Activated CD4-positive, alpha-beta T cell treated with anti-CD3 and anti-CD28 coated beads, Interleukin-2, amount 10 ng/mL, durations not matched to agents 7 days and 5 days (primary cell): ENCODE measurements around the gene SMOC2. TPM values are rescaled to one million over a fixed set of nuclear protein-coding genes. Genes with fewer than 3 reads are reported as not detected.

Experiments used
- CTCF ChIA-PET: fragments of 350-600 bp; sonication (Branson Sonifier 250); formaldehyde crosslinking; loops from one replicate; lab custom pipeline; 2021; ENCODE audit warnings: antibody characterized with exemption; lab: Charles Lee
- POLR2A ChIA-PET: fragments of 350-600 bp; sonication (Branson Sonifier 250); formaldehyde crosslinking; loops from one replicate; lab custom pipeline; 2021; ENCODE audit warnings: antibody characterized with exemption; lab: Charles Lee
- DNase-seq: peaks from one replicate; pipeline ENCODE4 v3.0.0-alpha.2; 2020
- H3K27ac Mint-ChIP-seq: one replicate; pipeline ENCODE4 v1.8.0; 2021; ENCODE audit warnings: mild to moderate bottlenecking, moderate library complexity, mixed read lengths
- H3K27me3 Mint-ChIP-seq: one replicate; pipeline ENCODE4 v1.8.0; 2021; ENCODE audit warnings: mixed read lengths
- H3K36me3 Mint-ChIP-seq: one replicate; pipeline ENCODE4 v1.8.0; 2021; ENCODE audit warnings: low read depth, mixed read lengths
- H3K4me1 Mint-ChIP-seq: one replicate; pipeline ENCODE4 v1.8.0; 2021; ENCODE audit warnings: mixed read lengths
- H3K4me3 Mint-ChIP-seq: one replicate; pipeline ENCODE4 v1.8.0; 2021; ENCODE audit warnings: mild to moderate bottlenecking, moderate library complexity, mixed read lengths
- H3K9me3 Mint-ChIP-seq: one replicate; pipeline ENCODE4 v1.8.0; 2021; ENCODE audit warnings: mixed read lengths
- total RNA-seq, 2 experiments: library from RNA; stranded (reverse); gene quantifications; one replicate each; pipeline ENCODE4 v1.2.3, GENCODE V29; 2021

The SMOC2 gene
- total RNA-seq, 2 experiments from 2014 or later: not detected

DNA sequence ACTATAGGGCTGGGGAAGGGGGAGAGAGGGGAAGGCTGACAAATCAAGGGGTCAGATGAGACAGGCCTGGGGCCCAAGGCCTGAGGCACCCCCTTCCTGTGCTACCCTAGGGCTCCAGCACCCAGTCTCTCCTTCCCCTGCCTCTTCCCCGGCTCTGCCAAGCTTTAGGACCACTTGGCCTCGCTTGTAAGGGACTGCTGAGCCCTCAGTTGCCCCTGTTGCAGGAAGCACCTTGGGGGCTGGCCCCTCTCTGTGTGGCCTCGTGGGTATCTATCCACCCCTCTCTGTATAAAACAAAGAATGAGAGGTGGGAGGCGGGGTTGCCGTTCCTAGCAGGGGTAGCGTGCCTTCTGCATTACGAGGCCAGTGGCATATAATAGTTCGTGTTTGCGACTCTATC, 21.4 kb upstream of the SMOC2 start:
- Mint-ChIP-seq H3K27me3 (no peaks in the 10 kb centered on the region), H3K36me3 (no peaks in the 10 kb centered on the region), H3K4me1 (no peaks in the 10 kb centered on the region), H3K27ac (no peak overlapping the region), H3K4me3 (no peak overlapping the region), H3K9me3 (no peaks in the 10 kb centered on the region)
- no peak for DNase-seq
- CTCF ChIA-PET: no interaction called here
- POLR2A ChIA-PET: no interaction called here

GRCh38 chr6:168420084-168420483, 20.9 kb upstream of the SMOC2 start:
- no peak overlapping the region for H3K27ac Mint-ChIP-seq
- no peaks in the 10 kb centered on the region for H3K27me3 Mint-ChIP-seq
- DNase-seq: no peak
- no peaks in the 10 kb centered on the region for H3K4me1 Mint-ChIP-seq
- ChIA-PET POLR2A (no interaction called here), CTCF (no interaction called here)
- H3K9me3 Mint-ChIP-seq: no peaks in the 10 kb centered on the region
- no peaks in the 10 kb centered on the region for H3K36me3 Mint-ChIP-seq
- no peak overlapping the region for H3K4me3 Mint-ChIP-seq

DNA sequence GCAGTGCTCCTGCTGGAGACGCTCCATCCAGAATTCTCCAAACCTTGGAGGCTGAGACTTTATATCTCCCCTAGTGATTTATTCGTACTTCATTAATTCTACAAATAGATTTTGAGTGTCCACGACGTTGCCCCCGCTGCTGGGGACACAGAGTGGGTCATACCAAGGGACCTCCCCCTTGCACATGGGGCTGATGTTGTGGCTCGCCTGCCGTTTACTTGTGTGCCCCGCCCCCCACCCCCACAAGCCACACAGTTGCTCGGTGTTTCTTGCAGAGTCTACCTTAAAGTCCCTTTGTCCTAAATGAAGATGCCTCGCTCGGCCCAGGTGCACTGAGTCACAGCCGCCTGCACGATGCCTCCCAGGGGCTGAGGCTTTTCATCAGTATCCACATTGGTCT, 20.3 kb upstream of the SMOC2 start:
- Mint-ChIP-seq H3K36me3 (no peaks in the 10 kb centered on the region), H3K4me3 (no peak overlapping the region), H3K27ac (no peak overlapping the region), H3K9me3 (no peaks in the 10 kb centered on the region), H3K4me1 (no peaks in the 10 kb centered on the region), H3K27me3 (no peaks in the 10 kb centered on the region)
- ChIA-PET POLR2A (no interaction called here), CTCF (no interaction called here)
- no peak for DNase-seq

GRCh38 chr6:168427184-168427583, 13.8 kb upstream of the SMOC2 start:
- no peaks in the 10 kb centered on the region for H3K27me3 Mint-ChIP-seq
- H3K36me3 Mint-ChIP-seq: no peaks in the 10 kb centered on the region
- ChIA-PET POLR2A (no interaction called here), CTCF (interaction anchor here (0.5 kb wide), 1 partner anchor 71 kb away, joined by 5 read pairs; no protein-coding TSS in a partner anchor)
- no peaks in the 10 kb centered on the region for H3K9me3 Mint-ChIP-seq
- no peaks in the 10 kb centered on the region for H3K4me1 Mint-ChIP-seq
- H3K27ac Mint-ChIP-seq: no peak overlapping the region
- no peak overlapping the region for H3K4me3 Mint-ChIP-seq
- no peak for DNase-seq

DNA sequence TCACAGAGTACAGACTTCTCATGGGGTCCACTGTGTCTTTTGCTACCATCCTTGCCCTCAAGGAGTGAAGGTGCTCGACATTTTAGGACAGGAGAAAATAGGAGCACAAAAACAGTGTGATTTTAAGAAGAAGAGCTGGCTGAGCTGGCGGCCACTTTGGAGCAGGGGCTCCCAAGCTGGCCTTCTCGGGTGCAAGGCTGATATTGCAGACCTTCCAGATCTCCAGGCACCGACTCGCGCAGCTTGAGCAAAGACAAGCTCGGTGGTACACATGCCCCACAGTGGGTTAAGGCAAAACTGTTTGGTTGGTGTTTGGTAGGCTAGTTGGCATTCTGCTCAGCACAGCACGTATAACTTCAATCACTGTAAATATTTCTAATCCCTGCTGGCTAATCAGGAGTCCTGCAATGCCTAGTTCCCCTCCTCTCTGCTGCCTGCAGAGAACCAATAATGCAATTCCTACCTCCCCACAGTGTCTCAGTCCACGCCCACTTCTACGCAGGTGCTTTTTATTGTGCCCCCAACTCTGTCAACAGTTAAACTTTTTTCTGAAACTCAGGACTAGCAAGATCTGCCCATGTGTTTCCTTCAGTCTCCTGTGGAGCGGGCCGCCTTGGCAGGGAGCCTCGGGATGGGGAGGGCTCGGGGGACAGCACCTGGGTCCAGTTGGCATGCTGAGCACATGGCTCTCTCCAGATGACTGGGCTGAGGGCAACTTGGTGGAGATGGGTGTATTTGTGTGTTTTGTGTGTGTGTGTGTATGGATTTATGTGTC, 12.7 kb upstream of the SMOC2 start:
- CTCF ChIA-PET: no interaction called here
- H3K4me3 Mint-ChIP-seq: no peak overlapping the region
- no peaks in the 10 kb centered on the region for H3K27me3 Mint-ChIP-seq
- DNase-seq: no peak
- no peak overlapping the region for H3K27ac Mint-ChIP-seq
- H3K9me3 Mint-ChIP-seq: no peaks in the 10 kb centered on the region
- no peaks in the 10 kb centered on the region for H3K36me3 Mint-ChIP-seq
- no peaks in the 10 kb centered on the region for H3K4me1 Mint-ChIP-seq
- POLR2A ChIA-PET: no interaction called here

- H3K9me3 Mint-ChIP-seq: no peaks in the 10 kb centered on the region
Measured at GRCh38 chr6:168428863-168429262, 12.1 kb upstream of the SMOC2 start.

GRCh38 chr6:168432196-168432595, 8.8 kb upstream of the SMOC2 start:
- Mint-ChIP-seq H3K36me3 (no peaks in the 10 kb centered on the region), H3K4me1 (no peaks in the 10 kb centered on the region), H3K9me3 (no peaks in the 10 kb centered on the region), H3K27me3 (peaks cover 8% of the 10 kb centered on the region), H3K27ac (no peak overlapping the region), H3K4me3 (no peak overlapping the region)
- POLR2A ChIA-PET: no interaction called here
- DNase-seq: no peak
- CTCF ChIA-PET: no interaction called here

More at GRCh38 chr6:168428863-168429262, 12.1 kb upstream of the SMOC2 start:
- Mint-ChIP-seq H3K4me3 (no peak overlapping the region), H3K36me3 (no peaks in the 10 kb centered on the region), H3K27me3 (no peaks in the 10 kb centered on the region), H3K27ac (no peak overlapping the region), H3K4me1 (no peaks in the 10 kb centered on the region)
- ChIA-PET POLR2A (no interaction called here), CTCF (no interaction called here)
- DNase-seq: no peak

GRCh38 chr6:168433898-168434297, 7.1 kb upstream of the SMOC2 start:
- H3K36me3 Mint-ChIP-seq: no peaks in the 10 kb centered on the region
- no peak for DNase-seq
- ChIA-PET POLR2A (no interaction called here), CTCF (no interaction called here)
- peaks cover 8% of the 10 kb centered on the region for H3K27me3 Mint-ChIP-seq
- H3K27ac Mint-ChIP-seq: no peak overlapping the region
- no peak overlapping the region for H3K4me3 Mint-ChIP-seq
- no peaks in the 10 kb centered on the region for H3K4me1 Mint-ChIP-seq
- no peaks in the 10 kb centered on the region for H3K9me3 Mint-ChIP-seq

- Mint-ChIP-seq H3K27me3 (peaks cover 11% of the 10 kb centered on the region), H3K27ac (no peak overlapping the region), H3K4me1 (no peaks in the 10 kb centered on the region), H3K4me3 (no peak overlapping the region), H3K36me3 (no peaks in the 10 kb centered on the region), H3K9me3 (no peaks in the 10 kb centered on the region)
- ChIA-PET POLR2A (no interaction called here), CTCF (interaction anchor here (0.5 kb wide), 1 partner anchor 931 kb away, joined by 4 read pairs; no protein-coding TSS in a partner anchor)
- no peak for DNase-seq
Measured at GRCh38 chr6:168434505-168434904, 6.5 kb upstream of the SMOC2 start.

- CTCF ChIA-PET: no interaction called here
- POLR2A ChIA-PET: no interaction called here
- Mint-ChIP-seq H3K9me3 (no peaks in the 10 kb centered on the region), H3K4me3 (no peak overlapping the region), H3K36me3 (no peaks in the 10 kb centered on the region), H3K27ac (no peak overlapping the region), H3K27me3 (peaks cover 28% of the 10 kb centered on the region), H3K4me1 (no peaks in the 10 kb centered on the region)
- no peak for DNase-seq
Measured at GRCh38 chr6:168437751-168438150, 3.2 kb upstream of the SMOC2 start.

GRCh38 chr6:168438783-168439520, 2.0 kb upstream of the SMOC2 start:
- no peaks in the 10 kb centered on the region for H3K36me3 Mint-ChIP-seq
- no peak for DNase-seq
- H3K4me1 Mint-ChIP-seq: no peaks in the 10 kb centered on the region
- ChIA-PET CTCF (no interaction called here), POLR2A (no interaction called here)
- no peak overlapping the region for H3K27ac Mint-ChIP-seq
- peaks cover 40% of the 10 kb centered on the region for H3K27me3 Mint-ChIP-seq
- no peak overlapping the region for H3K4me3 Mint-ChIP-seq
- no peaks in the 10 kb centered on the region for H3K9me3 Mint-ChIP-seq

- DNase-seq: no peak
- Mint-ChIP-seq H3K4me1 (no peaks in the 10 kb centered on the region), H3K9me3 (no peaks in the 10 kb centered on the region), H3K36me3 (no peaks in the 10 kb centered on the region), H3K27me3 (peaks cover 45% of the 10 kb centered on the region), H3K27ac (no peak overlapping the region), H3K4me3 (no peak overlapping the region)
- ChIA-PET POLR2A (no interaction called here), CTCF (no interaction called here)
Measured at GRCh38 chr6:168439794-168440450, 1.1 kb upstream of the SMOC2 start.
